ENCODE results near the gene MYMK.

- no peak for TF ChIP-seq POLR2A (IDR thresholded peaks at IDR 0.05)
- TF ChIP-seq, protein P1, sequence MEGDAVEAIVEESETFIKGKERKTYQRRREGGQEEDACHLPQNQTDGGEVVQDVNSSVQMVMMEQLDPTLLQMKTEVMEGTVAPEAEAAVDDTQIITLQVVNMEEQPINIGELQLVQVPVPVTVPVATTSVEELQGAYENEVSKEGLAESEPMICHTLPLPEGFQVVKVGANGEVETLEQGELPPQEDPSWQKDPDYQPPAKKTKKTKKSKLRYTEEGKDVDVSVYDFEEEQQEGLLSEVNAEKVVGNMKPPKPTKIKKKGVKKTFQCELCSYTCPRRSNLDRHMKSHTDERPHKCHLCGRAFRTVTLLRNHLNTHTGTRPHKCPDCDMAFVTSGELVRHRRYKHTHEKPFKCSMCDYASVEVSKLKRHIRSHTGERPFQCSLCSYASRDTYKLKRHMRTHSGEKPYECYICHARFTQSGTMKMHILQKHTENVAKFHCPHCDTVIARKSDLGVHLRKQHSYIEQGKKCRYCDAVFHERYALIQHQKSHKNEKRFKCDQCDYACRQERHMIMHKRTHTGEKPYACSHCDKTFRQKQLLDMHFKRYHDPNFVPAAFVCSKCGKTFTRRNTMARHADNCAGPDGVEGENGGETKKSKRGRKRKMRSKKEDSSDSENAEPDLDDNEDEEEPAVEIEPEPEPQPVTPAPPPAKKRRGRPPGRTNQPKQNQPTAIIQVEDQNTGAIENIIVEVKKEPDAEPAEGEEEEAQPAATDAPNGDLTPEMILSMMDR (IDR thresholded peaks at IDR 0.05) = no peak
Observed at GRCh38 chr9:133556354-133556753, 31.6 kb upstream of the MYMK start.
